ENCODE data around the gene PLXNA1.

- TF ChIP-seq MYC (IDR thresholded peaks at IDR 0.05; ENCODE audit: low read depth, low read length) (no peak), POLR2A (IDR thresholded peaks at IDR 0.05; ENCODE audit: extremely low read depth, insufficient read length) (no peak), CTCF (IDR thresholded peaks at IDR 0.05; ENCODE audit: low read depth, low read length) (no peak), MAX (IDR thresholded peaks at IDR 0.05; ENCODE audit: low read depth, low read length) (no peak)
Measured at GRCh38 chr3:126985132-126985985, 2.4 kb downstream of the PLXNA1 start.
